LNCaP clone FGC (cell line): ENCODE results near the gene CDYL2.

ENCODE experiments used
- DNase-seq: peaks from one replicate; pipeline ENCODE4 v3.0.0-alpha.2; 2011; ENCODE audit warnings: low read depth
- H3K4me3 ChIP-seq: 2 replicates; pipeline ENCODE4 v1.5.1; 2011; ENCODE audit warnings: mild to moderate bottlenecking, low read depth, low read length, control low read depth
- CTCF ChIP-seq: IDR thresholded peaks from 2 replicates; pipeline ENCODE4 v1.5.1; 2012; ENCODE audit warnings: mild to moderate bottlenecking; ENCODE audit not compliant: control insufficient read depth, insufficient read depth; ENCODE audit errors: extremely low read depth

The CDYL2 gene

GRCh38 chr16:80640316-80640715 is 164.1 kb downstream of the CDYL2 start:
- no peak for TF ChIP-seq CTCF
- no peak for DNase-seq
- H3K4me3 ChIP-seq = no peak overlapping the region

GRCh38 chr16:80639636-80640035 is 164.8 kb downstream of the CDYL2 start:
- no peak for DNase-seq
- H3K4me3 ChIP-seq = no peak overlapping the region
- TF ChIP-seq CTCF = no peak

- H3K4me3 ChIP-seq = no peak overlapping the region
- no peak for DNase-seq
- no peak for TF ChIP-seq CTCF
Measured at GRCh38 chr16:80637621-80638020, 166.8 kb downstream of the CDYL2 start.

GRCh38 chr16:80631581-80631980 is 172.8 kb downstream of the CDYL2 start:
- TF ChIP-seq CTCF = no peak
- H3K4me3 ChIP-seq = no peak overlapping the region
- DNase-seq = no peak

GRCh38 chr16:80628254-80628653 is 176.1 kb downstream of the CDYL2 start:
- no peak for DNase-seq
- no peak overlapping the region for H3K4me3 ChIP-seq
- no peak for TF ChIP-seq CTCF

GRCh38 chr16:80627108-80627507 is 177.3 kb downstream of the CDYL2 start:
- no peak overlapping the region for H3K4me3 ChIP-seq
- DNase-seq = no peak
- no peak for TF ChIP-seq CTCF

GRCh38 chr16:80623376-80623775 is 181.0 kb downstream of the CDYL2 start:
- TF ChIP-seq CTCF = no peak
- no peak overlapping the region for H3K4me3 ChIP-seq
- no peak for DNase-seq
